CD4-positive, alpha-beta T cell treated with Interleukin-17A for 1 hour (primary cell): ENCODE data around the gene PRXL2B.
"Not testable (repeated sequence)": the region's sequence is repeated elsewhere in the genome, so short reads cannot be mapped to it uniquely, and the experiment has no call there.

ENCODE experiments used
- DNase-seq: peaks from one replicate; pipeline ENCODE4 v3.0.0-alpha.2; 2020

Gene PRXL2B, protein sequence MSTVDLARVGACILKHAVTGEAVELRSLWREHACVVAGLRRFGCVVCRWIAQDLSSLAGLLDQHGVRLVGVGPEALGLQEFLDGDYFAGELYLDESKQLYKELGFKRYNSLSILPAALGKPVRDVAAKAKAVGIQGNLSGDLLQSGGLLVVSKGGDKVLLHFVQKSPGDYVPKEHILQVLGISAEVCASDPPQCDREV

DNA sequence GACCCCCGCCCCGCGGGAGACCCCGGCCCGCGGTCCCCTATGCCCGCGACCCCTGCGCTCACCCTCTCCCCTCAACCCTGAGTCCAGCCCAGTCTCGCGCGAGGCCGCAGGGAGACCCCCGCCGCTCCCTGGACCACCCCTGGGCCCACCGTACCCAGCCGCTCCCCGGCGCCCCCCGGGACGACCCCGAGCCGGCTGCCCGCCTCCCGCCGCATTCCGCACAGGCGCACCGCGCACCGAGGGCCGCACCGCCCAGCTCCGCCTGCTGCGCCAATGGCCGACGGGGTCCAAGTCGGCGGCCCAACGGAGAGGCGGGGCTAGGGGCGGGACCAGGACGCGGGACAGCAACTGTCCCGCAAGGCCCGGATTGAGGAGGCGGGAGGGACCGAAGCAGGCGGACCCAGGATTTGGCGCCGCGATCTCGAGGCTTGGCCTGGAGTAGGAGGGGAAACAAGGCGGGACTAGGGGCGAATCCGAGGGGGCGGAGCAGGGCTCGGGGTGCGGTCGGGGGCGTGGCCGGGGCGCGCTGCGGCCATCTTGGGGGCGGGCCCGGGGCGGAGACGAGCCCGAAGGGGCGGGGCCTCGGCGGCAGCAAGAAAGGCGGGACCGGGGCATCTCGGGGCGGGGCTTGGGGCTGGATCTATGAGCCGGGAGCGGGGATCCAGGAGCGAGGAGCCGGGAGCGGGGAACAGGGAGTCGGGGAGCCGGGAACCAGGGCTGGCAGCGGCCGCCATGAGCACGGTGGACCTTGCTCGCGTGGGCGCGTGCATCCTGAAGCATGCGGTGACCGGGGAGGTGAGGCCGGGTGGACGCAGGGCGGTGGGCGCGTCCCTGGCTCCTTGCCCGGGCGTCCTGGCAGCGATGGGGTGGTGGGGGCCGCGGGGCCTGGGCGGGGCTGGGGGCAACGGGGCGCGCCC is at the start of gene PRXL2B:
Gene PRXL2B, plus strand, starts transcription at position 624 of the 917 bp plus-strand sequence. Its CDS starts 109 bp downstream, at position 733.
- peak; percentile 97 for DNase-seq

DNA sequence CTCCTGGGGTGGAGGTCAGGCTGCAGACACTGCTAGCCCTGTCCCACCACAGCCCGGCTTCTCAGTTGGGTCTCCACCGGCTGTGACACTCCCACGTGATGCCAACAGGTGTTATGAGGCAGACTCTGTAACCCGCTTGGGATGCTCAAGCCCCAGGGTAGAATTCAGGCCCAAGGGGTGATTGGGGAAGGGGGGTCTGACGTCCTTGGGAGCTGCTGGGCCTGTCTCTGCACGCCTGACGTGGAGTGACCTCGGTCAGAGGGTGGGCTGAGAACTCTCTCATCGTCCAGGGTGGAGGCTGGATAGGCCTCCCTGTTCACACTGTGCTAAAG is 48.8 kb upstream of the PRXL2B start:
- DNase-seq, result no peak

DNA sequence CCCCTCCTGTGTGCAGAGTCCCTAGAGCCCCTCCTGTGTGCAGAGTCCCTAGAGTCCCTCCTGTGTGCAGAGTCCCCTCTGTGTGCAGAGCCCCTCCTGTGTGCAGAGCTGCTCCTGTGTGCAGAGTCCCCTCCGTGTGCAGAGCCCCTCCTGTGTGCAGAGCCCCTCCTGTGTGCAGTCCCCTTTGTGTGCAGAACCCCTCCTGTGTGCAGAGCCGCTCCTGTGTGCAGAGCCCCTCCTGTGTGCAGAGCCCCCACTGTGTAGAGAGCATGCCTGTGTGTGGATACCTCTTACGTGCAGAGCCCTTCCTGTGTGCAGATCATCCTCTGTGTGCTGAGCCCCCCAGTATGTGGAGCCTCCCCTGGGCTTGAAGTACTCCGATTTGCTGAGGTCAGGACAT is 48.2 kb upstream of the PRXL2B start:
- no peak for DNase-seq

DNA sequence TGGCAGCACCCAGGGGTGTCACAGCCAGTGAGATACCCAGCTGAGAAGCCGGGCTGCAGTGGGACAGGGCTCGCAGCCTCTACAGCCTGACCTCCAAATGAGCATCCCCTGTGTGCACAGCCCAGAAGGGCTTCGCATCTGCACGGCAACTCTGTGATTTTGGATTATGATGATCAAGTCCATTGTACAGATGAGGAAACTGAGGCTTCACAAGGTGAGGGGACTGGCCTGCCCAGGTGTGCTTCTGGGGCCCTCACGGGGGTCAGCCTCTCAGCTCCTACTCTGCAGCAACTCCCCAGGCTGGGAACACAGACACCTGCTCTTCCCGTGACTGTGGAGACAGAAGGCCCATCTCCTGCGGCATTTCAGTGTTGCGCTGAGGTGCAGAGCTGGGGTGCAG is 47.7 kb upstream of the PRXL2B start:
- no peak for DNase-seq

DNA sequence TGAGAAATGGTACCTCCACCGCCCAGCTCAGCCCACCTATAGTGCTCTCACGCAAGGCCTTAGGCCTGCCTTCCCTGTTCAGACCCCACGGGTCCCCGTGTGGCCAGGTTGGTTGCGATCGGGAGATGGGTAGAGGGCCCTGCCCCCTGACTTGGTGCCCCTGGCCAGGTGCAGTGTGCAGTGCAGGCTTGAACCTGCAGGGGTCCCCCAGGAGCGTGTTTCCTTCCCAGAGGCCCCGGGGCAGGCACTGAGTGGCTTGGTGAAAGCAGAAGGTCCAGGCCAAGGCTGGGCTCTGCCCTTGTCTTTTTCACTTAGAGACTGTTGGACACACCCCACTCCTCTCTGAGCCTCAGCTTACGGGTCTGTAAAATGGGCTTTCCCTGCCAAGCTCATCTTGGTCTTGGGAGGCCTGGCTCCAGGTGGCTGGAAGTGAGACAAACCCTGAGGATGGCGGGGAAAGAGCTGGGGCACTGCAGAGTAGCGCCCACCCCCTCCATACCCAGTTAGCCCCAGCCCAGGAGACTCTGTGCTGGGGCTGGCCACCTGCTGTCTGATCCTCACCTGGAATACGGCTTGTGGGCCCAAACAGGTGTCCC is 47.2 kb upstream of the PRXL2B start:
- peak; percentile 45 for DNase-seq

DNA sequence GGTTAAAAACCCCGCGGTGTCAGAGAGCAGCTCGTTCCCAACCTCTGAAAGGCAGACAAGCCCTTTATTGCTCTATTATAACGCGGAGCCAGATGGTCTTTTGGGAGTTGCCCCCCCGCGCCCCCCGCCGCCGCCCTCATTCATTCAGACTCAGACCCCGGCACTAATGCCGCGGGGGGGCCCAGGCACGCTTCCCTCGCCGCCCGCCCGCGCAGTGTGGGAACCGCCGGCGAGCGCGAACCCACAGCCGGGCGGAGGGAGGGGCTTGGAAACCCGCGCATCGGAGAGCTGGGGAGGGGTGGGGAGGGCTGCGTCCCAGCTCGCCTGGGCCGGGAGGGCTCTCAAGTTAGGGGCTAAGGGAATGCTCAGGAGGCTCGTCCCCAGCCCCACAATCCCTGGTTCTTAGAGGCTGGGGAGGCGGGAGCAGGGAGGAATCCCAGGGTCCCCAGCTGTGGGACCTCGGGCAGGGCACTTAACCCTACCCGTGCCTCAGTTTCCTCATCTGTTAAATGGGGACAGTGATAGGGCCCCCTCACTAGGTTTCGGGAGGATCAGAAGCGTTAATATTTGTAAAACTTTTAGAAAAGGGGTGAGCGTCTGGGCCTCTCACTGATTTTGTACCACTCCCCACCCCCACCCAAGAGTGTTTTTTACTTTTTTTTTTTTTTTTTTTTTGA is 45.6 kb upstream of the PRXL2B start:
- DNase-seq, result no peak

DNA sequence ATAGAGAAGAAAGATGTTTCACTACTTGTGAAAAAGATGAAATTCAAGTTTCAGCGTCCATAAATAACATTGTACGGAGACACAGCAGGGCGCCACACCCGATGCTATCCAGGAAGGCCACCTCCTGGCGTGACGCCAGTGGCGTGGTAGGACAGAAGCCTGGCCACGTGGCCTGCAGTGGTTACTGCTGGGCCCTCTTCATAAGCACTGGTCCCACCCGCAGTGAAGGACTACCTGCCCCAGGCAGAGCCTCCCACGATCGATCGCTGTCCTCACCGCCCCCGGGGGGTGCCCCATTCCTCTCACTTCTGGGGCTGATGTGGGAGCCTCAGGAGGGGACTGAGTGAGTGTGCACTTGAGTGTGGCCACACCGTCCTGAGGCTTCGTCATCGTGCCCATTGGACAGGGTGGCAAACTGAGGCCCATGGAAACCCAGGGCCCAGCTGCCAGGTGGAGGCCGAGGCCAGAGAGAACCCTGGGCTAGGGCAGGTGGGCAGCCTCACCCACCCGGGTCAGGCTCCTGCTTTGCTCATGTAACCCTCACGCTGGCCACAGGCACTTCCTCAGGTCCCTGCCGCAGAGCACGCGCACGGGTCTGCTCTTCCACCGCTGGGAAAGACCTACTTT is 44.8 kb upstream of the PRXL2B start:
- DNase-seq, result no peak

DNA sequence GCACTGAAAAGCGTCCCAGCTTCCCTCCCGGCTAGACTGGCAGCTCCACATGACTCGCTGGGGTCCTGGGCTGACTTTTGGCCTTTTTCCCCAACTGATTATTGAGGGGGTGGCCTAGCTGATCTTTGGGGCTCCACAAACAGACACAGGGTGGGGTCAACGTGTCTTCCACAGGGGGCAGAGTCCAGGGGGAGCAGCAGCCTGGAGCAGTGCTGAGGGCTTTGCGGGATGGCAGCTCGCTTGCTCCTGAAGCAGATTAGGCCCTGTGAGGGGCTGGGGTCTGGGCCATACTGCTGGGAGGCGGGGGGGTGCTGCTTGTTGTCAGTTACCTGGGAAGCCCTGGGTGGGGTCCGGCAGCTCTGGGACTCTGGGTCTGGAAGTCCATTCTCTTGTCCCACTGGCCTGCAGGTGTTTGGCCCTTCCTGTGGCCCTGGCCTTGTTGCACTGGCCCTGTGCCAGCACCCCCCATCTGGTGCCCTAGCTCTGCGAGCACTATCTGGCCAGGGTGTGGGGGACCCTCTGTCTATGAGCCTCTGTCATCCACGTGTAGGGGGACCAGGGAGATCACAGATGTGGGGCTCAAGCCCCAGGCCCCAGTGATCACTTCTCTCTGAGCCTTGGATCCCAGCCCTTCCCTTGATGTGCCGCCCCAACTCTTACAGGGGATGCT is 44.2 kb upstream of the PRXL2B start:
- DNase-seq, result no peak

DNA sequence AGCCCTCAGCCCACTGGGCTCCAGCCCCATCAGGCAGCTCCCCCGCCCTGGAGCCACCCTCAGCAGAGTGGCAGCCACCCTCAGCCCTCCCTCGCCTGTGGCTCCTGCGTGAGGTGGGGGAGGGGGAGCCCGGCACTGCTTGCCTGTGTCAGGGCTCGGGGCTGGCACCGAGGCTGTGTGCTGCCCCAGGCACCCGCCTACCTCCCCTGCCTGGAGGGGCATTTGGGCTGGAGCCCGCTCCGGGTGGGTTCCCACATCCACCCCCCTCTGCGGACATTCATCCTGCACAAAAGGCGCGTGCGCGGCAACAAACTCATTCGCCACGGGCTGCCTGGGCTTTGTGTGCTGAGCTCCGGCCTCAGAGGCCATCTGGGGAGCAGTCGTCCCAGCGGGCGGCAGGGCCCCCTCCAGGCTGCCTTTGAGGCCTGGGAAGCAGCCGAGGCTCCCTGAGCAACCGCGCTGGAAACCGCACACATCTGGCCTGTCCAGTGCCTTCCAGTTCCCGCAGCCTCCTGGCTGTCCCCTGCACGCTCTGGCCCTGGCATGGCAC is 43.0 kb upstream of the PRXL2B start:
- peak; percentile 57 for DNase-seq

DNA sequence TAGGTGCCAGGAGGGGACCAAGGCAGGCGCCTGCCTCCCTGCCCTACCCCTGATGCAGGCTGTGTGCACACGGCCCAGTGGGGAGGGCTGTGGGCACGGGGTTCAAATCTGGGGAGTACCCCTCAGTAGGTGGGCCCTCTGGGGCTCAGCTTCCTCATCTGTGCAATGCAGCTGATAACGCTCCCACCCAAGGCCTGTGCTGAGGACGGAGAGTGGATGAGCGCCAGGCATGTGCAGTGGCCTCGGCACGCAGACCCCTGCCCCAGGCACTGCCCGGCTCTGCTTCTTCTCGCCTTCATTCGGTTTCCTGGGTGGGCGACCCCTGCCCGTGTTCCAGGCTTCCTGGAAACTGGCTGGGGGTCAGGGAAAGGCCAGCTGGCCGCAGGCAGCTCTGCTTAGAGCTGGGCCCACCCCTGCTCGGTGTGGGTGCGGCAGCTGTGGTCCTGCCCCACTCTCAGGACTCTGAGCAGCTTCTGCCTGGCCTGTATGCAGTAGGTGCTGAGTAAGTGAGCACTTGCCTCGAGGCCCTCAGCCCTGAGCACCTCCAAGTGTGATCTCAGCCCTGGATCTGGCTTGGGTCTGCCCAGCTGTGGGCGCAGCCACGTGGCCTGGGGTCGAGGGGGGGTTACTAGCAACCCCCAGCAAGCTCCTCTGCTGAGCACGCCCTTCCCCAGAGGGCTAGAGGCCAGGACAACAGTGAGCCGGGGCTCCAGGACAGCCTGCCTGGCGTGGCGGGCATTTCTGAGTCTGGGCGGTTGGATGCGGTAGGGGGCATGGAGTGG is 42.3 kb upstream of the PRXL2B start:
- no peak for DNase-seq

DNA sequence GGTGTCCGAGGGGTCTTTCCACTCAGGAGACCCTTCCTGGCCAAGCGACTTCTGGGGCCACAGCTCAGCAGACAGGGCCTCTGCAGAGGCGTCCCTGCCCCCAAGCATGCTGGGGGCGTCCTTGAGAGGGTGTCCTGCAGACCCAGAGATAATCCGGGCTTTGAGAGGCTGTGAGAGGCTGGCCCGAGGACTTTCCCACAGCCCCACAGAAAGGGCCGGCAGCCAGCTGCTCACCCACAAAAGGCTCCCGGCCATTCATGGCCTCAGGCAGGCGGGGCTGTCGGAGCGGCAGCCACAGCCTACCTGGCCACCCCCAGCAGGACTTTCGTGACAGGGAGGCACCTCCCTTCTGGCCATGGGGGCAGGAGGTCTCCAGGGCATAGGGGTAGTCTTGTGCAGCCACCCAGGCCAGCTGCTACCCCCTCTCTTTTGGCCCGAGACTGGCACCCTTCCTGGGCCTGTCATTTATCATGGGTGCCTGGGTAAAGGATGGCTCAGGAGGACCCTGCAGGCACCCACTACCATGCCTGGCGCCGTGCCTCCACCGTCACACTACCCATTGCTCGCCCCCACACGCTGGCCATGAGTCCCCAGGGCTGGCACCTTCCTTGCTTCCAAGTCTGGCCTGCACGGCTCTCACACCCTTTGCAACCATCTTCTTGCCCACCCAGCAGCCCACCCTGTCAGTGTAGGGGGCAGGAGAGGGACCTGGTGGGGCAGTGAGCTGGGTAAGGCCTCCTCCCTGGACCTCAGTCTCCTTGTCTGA is 41.5 kb upstream of the PRXL2B start:
- no peak for DNase-seq

DNA sequence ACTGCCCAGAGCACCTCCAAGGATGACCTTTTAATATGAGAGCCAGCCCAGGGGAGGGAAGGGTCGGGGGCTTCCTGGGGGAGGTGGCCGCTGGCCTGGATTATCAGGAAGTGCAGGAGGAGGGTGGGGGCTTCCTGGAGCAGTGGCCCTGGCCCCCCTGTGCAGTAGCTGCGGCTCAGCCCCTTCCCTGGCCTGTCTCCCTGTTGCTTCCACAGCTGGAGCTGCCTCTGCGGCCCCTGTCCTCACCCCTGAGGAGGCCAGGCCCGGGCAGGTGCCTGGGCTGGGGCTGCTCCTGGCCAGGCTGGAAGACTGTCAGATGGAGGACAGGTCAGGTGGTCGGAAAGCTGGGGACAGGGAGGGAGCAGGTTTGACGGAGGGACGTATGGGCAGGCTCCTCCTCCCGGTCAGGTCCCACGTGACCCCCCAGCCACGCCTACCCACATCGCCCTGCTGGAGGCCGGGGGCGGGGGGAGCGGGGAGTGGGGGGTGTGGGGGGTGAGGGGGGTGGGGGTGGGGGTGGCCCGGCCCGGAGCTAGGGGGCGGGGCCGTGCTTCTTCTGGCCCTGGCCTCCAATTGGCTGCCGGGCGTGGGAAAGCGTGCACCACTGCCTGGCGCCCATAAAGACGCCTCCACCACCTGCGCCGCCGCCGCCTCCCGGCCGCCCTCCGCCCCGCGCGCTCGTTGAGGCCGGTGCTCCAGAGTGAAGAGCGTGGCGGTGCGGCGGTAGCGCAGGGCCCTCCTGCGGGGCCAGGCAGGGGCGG is 40.6 kb upstream of the PRXL2B start:
- DNase-seq, result peak; percentile 94

DNA sequence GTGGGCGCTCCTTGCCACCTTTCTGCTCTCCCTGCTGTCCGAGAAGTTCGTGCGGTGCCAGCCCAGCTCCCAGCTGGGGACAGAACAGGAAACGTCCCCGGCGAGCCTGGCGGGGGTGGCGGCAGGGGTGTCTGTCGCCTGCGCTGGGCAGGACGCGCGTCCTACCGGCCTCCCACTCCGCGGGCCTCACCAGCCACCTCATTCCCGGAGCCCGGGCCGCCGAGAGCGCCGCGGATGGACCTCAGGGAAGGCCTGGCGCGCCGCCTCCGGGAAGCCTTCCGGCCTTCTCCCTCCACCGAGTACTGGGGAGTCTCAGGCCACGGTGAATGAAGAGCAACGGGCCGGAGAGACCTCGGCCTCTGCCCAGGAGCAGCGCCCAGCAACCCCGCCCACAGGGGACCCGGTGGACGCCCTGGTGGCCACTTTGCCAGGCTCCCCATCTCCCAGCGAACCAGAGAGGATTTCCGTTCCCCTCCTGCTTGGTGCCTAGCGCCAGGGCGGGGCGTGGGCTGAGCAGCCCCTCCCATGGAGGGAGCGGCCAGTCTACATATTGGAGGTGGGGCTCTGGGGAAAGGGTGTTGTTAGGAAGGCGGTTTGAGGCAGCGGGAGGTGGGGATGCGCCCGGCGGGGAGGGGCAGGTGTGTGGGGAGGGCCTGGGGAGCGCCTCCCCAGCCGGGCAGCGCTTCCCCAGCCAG is 39.9 kb upstream of the PRXL2B start:
- peak; percentile 92 for DNase-seq

DNA sequence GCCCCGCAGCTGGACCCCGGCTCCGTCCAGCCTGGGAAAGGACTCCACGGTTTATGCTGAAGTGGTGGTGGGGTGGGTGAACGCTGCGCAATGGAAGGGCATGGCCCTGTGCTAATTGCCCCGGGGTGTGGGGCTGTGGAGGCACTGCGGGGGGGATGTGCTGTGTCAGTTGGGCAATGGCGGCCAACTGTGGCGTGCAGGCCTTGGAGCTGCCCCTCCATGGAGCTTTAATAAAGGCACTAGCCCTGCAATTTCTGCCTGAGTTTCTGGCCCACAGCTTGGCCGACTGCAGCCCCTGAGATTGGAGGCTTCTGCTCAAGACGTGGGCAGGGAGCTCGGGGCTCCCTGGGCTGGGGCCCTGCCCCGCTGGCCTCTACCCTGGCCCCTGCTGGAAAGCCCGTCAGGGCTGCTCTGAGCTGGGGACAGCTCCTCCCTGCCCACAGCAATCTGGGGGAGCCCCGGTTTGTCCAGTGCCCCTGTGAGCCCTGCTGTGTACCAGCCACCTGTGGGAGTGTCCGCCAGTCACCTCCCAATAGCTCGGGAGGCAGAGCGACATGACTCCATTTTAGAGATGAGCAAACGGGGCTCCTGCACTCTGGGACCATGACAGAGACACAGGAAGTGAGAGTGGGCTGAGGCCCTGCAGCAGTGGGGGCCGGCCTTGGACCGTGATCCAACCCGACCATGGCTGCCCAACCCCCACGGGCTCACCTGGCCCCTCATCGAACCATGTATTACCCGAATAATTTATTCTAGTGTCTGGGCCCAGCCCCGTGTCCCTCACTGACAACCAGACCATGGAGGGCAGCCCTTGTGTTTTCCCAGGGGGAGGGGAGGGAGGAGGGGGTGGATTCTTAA is 39.1 kb upstream of the PRXL2B start:
- DNase-seq, result peak; percentile 59

DNA sequence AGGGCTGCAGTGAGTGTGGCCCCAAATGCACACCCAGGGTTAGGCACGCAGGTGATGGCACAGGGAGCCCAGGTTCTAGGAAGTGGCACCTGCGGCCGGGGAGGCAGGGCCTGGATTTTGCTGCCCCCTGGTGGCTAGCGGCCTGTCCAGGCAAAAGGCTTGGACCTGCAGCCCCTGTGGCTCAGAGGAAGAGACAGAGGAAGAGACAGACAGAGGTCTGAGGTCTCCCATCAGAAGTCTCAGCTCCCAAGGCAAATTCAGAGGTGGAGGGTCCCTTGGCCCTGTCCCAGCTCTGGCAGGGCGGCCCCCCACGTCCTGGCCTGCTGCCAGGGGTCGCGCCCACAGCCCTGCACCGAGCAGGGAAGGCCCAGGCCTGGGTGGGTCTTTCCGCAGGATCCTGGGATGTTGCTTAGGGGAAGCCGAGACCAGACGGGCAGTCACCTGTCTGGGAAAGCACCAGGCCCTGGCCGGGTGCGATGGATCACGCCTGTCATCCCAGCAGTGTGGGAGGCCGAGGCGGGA is 38.4 kb upstream of the PRXL2B start:
- peak; percentile 89 for DNase-seq

DNA sequence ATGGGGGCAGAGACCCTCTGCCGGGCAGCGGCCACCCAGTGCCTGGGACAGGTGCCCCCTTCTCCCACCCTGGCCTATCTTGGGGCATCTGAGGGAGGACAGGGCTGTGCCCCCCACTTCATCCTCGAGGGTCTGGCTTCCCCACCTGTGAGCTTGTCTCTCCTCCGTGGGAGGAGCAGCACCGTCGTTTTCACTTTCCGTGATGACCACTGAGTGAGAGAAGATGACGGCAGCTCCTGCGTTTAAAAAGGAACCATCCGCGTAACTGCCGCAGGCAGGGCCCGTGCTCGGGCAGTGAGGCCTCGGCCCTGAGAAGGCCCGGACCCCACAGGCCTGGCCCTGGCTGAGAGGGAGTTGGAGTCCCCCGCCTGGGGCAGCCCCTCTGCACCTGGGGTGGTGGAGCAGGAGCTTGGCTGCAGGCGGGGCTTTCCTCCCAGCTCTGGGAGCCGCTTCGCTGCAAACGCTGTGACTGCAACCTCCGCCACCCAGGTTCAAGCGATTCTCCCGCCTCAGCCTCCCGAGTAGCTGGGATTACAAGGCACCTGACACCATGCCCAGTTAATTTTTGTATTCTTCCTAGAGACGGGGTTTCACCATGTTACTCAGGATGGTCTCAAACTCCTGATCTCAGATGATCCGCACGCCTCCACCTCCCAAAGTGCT is 37.1 kb upstream of the PRXL2B start:
- DNase-seq, result not testable (repeated sequence)

DNA sequence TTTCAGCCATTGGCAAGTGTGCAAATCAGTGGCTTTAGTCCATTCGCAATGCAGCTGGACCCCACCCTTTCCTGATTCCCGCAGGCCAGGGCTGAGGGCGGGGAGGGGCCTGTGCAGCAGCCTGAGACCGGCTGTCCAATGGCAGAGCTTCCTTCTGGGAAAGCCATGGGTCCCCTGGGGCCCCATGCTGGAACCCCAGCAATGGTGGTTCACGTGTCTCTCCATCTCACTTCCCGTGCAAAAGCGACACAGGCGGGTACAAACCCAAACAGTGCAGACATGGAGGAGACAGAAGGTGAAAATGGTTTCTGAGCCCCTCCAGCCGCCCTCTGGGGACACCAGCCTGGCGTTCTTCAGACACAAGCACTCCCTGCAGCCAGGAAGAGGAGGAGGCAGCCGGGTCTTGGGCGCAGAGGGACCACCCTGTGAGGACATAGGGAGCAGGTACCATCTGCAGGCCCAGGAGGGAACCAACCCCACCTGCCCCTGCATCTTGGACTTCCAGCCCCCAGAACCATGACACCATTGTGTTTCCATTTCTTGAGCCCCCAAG is 36.2 kb upstream of the PRXL2B start:
- DNase-seq, result not testable (repeated sequence)
